H1 (cell line): ENCODE data around the gene JADE1. TPM values are rescaled to one million over a fixed set of nuclear protein-coding genes. Genes with fewer than 3 reads are reported as not detected.

Source experiments
- BACH1 ChIP-seq: IDR thresholded peaks from 2 replicates; pipeline ENCODE4 v1.6.1; 2012; ENCODE audit warnings: low read length, improper control_type of control experiment
- CBX8 ChIP-seq: fragments of 300-800, 300-1000 bp; sonication (generic); IDR thresholded peaks from 2 replicates; pipeline ENCODE4 v1.7.1; 2016; ENCODE audit warnings: low read depth, low read length, borderline replicate concordance
- CTCF ChIP-seq, 3 experiments: IDR thresholded peaks; 1 replicate in 2 of 3; 2 replicates in 1 of 3; pipeline versions ENCODE4 v1.5.1 to v1.6.1; 2011; ENCODE audit warnings: low read length in 3 of 3, mild to moderate bottlenecking in 3 of 3, inconsistent platforms in 2 of 3, low read depth in 1 of 3, moderate library complexity in 1 of 3; ENCODE audit not compliant: insufficient read depth in 1 of 3; ENCODE audit errors: control extremely low read depth in 1 of 3
- EGR1 ChIP-seq: IDR thresholded peaks from 2 replicates; pipeline ENCODE4 v1.6.1; 2011; ENCODE audit warnings: low read depth, low read length, borderline replicate concordance
- KDM1A ChIP-seq: fragments of 200-600, 300-600 bp; sonication (generic); IDR thresholded peaks from 2 replicates; pipeline ENCODE4 v1.7.1; 2016; ENCODE audit warnings: mild to moderate bottlenecking, low read length, borderline replicate concordance
- KDM5A ChIP-seq: fragments of 200-600 bp; IDR thresholded peaks from 2 replicates; pipeline ENCODE4 v1.7.1; 2012; ENCODE audit warnings: mild to moderate bottlenecking, low read length, inconsistent platforms, mixed read lengths
- NANOG ChIP-seq: IDR thresholded peaks from 2 replicates; pipeline ENCODE4 v1.6.1; 2011; ENCODE audit warnings: low read length, low read depth, mild to moderate bottlenecking, inconsistent platforms; ENCODE audit not compliant: insufficient read depth, poor library complexity, severe bottlenecking
- POU5F1 ChIP-seq: IDR thresholded peaks from 2 replicates; pipeline ENCODE4 v1.6.1; 2011; ENCODE audit warnings: low read depth, mild to moderate bottlenecking, low read length, moderate library complexity
- RBBP5 ChIP-seq: IDR thresholded peaks from 2 replicates; pipeline ENCODE4 v1.7.1; 2012; ENCODE audit warnings: low read depth, mild to moderate bottlenecking, inconsistent platforms, low read length, moderate library complexity, borderline replicate concordance
- SIN3A ChIP-seq, 2 experiments: IDR thresholded peaks in 1 of 2; conservative IDR thresholded peaks in 1 of 2; 2 replicates each; pipeline ENCODE4 v1.6.1; 2011 to 2012; ENCODE audit warnings: low read length in 2 of 2, improper control_type of control experiment in 1 of 2, low read depth in 1 of 2, mild to moderate bottlenecking in 1 of 2
- polyA plus RNA-seq, 7 experiments: library from polyadenylated mRNA; depleted of rRNA in 3 of 7; stranded (reverse) in 5 of 7; unstranded in 2 of 7; fragments of >200 nt in 5 of 7; fragments of 200-250 nt in 2 of 7; gene quantifications; 1 replicate in 5 of 7; 2 replicates in 1 of 7; 4 replicates in 1 of 7; pipeline versions ENCODE4 v1.2.1 to v1.2.3, GENCODE V29; 2011 to 2013; ENCODE audit warnings: missing spikeins in 2 of 7, mixed read lengths in 2 of 7
- total RNA-seq: library from RNA; stranded (reverse); fragmentation: NEBNext Ultra II Directional; extraction: Animal tissue kit (Norgen Biotek cat#: 25700); gene quantifications from 2 replicates; pipeline ENCODE4 v1.2.1, GENCODE V29; 2021

JADE1 gene
- total and polyA plus RNA-seq, 2 of the 8 experiments (the other 6 are each of a cell fraction or from before 2014, with no cell fraction given): 37.7 to 213 TPM

DNA sequence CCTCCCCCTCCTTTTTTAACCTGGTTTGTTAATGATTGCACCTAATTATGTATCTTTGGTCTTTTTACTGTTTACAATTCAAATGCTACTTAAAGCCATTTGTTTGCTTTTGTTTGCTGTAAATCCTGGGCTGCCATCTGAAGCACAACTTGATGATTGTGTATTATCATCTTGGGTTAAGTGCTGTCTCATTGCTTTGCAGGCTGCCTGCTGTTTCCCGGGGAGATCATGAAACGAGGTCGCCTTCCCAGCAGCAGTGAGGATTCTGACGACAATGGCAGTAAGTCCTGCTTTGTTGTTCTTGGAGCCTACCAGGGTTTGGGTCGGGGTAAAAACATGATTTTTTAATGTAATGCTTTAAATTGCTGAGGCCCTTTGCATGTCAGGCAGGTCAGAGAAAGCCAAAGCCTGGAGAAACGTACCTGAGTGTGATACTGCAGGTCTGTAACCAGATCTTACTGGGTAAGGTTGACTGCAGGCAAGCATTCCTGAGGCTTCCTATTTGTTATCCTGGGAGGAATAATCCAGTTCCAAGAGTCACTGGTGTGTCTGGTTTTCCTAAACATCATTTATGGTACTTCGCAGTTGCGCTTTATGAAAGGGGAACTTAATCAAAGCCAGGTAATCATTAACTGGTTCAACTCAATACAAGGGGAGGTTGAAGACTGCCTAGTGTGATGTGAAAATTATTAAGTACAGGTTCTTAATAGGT lies 22.2 kb downstream of the JADE1 start (continued):
- TF ChIP-seq CTCF (IDR thresholded peaks at IDR 0.05; ENCODE audit: control extremely low read depth in 1 of 3, insufficient read depth in 1 of 3, low read depth in 1 of 3, low read length in 3 of 3) (no peak), CBX8 (no peak), NANOG (peak; percentile 95), KDM1A (no peak), BACH1 (peak; percentile 92), POU5F1 (no peak), KDM5A (no peak), EGR1 (no peak), RBBP5 (no peak), SIN3A (conservative IDR thresholded peaks at IDR 0.05 in 1 of 2, IDR thresholded peaks at IDR 0.05 in 1 of 2; ENCODE audit: low read depth in 1 of 2, low read length in 2 of 2) (0 out of 4 replicates have a peak, but pooled peaks of 1 of the 2 experiments have one; percentile 27)
